Stimulated activated CD4-positive, alpha-beta T cell treated with anti-CD3 and anti-CD28 coated beads, TNF-alpha, amount 100 ng/mL, for 1 hour (primary cell): ENCODE data around the gene NRG2.

Source experiments
- DNase-seq, 3 donors: peaks; one replicate each; pipeline ENCODE4 v3.0.0-alpha.2; 2020; ENCODE audit warnings: low read depth in 3 of 3, low spot score in 1 of 3

NRG2 gene

DNA sequence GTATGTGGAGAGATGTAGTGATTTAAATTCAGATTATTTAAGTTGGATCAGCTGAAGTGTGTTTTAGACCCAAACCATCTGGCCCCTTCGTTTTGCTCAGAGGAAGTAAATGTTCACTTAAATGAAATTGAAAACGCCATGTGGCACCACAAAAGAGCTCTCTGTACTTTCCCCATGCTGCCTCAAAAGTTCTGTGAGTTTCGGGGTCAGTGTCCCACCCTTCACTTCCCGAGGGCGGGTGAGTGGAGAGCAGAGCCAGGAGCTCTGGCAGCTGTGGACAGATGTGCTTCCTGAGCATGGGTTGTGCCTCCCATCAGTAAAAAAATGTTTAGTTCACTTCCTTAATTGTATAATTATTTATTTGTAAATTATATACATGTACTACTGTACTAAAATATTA is 199.1 kb downstream of the NRG2 start:
- DNase-seq = no peak

DNA sequence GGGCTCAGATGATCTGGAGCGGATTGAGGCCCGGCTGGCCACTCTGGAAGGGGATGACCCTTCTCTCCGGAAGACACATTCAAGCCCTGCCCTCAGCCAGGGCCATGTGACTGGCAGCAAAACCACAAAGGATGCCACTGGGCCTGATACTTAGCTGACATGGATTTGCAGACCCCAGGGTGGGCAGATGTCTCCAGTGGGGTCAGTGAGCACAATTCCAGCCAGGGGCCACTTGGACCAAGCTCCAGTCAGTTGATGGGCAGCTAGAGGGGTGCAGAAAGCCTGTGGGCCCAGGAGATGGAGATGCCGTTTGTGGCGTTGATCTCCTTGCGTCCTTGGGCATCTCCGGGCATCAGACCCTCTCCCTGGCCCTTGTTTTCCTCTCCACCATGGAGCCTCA is 200.8 kb downstream of the NRG2 start:
- DNase-seq = no peak

DNA sequence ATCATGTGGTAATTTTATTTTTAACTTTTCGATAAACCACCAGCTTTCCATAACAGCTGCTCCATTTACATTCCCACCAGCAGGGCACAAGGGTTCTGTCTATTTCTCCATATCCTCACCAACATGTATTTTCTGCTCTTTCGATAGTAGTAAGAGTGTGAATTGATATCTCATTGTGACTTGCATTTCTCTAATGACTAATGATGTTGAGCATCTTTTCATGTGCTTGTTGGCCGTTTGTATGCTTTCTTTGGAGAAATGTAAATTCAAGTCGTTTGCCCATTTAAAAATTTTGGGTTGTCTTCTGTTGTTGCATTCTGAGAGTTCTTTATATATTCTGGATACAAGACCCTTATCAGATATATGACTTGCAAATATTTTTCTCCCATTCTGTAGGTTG is 201.6 kb downstream of the NRG2 start:
- DNase-seq = no peak

DNA sequence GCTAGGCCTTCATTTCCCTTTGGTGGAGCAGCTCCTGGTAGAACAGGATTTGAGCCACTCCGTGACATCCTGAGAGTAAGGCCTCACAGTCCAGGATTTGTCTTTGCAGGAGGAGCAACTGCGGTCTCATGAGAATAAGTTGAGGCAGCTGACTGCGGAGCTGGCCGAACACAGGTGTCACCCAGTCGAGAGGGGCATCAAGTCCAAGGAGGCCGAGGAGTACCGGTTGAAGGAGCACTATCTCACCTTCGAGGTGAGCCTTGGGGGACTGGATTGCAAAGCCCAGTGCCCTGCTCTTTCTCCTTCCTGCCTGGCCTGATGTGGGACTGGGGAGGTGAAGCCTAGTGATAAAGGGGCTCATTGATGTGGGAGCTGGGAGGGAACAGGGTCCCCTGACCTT is 203.2 kb downstream of the NRG2 start:
- DNase-seq = no peak

DNA sequence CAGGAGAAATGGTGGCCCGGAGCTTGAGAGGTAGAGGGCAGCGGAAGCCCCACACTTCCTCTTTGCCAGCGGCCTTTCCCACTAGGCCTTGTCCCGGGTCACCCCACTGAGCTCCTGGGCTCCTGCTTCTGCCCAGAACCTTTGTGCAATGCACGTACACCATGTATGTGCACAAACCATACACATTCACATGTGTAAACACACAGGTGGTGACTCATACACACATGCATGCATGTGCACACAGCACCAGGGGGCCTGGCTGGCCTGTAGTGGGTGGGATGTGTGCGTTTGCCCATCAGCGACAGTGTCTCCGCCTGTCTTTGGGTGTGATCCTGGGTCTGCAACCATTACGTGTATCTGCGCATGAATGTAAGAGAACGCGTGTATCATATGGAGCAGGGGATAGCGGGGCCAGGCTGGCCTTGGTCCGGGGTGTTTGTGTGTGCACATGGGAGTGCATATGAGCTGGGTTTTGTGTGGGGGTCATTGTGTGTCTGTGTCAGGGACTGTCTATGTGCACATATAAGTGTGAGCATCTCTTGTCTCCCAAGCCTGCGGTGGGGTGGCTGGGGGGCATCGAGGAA is 203.8 kb downstream of the NRG2 start:
- DNase-seq = no peak

DNA sequence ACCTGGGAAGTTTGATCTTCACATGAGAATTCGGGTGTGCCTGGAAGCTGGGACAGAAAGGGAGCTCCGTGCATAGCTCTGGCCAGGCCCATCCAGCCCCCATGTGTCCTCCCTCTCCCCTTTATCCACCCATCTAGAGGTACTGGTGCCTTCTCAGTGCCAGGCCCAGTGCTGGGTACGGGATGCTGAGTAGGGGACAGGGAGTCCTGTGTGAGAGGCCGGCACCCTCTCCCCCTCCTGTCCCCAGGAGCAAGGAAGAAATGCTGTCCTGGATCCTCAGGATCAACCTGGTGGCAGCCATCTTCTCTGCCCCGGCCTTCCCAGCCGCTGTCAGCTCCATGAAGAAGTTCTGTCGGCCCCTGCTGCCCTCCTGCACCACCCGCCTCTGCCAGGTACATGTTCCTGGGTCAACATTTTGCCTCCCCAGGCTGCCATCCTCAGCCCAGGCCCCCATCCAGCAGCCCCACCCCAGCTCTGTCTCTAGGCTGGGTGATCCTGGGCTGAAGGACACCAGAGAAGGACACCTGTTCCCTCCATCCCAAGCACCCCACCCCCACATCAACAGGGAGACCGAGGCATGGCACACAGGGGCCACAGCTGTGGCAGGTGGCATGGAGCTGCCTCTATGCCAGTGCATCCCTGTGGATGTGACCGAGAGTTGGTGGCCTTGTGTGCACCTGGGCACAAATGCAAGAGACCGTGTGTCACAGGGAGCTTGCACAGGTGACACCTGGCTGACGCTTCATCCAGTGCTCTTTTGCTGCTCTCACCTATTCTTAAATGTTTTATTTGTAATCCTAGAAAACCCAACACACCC is 204.5 kb downstream of the NRG2 start:
- DNase-seq = no peak

DNA sequence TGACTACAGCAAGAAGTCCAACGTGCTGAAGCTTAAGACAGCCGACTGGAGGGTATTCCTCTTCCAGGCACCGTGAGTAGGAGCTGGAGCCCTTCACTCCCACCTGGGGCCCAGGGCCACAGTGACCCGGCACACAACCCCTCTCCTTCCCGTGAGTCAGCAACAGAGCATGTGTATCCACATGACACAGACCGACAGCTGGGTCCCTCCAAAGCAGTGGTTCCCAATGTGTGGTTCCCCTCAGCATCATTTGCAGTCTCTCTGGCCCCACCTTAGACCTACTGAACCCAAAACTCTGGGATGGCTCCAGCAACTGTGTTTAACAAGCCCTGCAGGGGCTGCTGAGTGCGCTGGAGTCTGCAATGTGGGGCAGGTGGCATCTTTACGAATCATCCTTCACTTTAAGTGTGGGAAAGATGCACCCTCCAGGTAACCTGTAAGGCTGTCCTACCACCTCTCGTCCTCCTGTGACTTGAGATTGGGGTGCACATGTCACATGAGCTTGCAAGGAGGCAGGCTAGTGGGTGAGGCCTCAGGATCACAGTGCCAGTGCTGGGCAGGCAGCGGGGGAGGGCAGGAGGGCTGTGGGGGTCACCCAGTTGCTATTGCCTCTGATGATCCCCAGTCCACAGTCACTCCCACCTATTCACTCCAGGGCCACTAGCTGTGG is 205.3 kb downstream of the NRG2 start:
- no peak for DNase-seq

DNA sequence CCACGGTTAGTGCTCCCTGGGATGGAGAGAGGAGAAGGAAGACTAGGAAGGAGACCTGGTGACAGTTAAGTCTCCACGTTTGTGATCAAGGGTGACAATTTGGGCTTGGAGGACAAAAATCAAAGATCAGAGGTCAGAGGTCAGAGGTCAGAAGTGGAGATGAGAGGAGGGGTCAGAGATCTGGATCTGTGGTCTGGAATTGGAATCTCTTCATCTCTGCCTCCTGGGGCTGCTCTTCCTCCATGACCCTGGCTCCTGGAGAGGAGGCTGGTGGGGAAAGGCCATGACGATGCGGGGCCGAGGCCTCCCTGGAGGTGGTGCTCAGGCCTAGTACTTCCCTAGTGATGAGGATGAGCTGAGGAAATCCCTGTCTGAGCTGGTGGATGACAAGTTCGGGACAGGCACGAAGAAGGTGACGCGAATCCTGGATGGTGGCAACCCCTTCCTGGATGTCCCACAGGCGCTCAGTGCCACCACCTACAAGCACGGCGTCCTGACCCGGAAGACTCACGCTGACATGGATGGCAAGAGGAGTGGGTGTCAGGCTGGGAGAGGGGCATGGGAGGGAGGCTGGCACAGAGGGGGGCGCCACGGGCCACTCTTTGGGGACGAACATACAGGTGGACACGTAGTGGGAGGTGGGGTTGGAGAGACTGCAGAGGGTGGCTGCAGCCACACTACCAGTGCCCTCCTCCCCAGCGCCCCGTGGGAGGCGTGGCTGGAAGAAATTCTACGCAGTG is 206.5 kb downstream of the NRG2 start:
- DNase-seq = no peak

DNA sequence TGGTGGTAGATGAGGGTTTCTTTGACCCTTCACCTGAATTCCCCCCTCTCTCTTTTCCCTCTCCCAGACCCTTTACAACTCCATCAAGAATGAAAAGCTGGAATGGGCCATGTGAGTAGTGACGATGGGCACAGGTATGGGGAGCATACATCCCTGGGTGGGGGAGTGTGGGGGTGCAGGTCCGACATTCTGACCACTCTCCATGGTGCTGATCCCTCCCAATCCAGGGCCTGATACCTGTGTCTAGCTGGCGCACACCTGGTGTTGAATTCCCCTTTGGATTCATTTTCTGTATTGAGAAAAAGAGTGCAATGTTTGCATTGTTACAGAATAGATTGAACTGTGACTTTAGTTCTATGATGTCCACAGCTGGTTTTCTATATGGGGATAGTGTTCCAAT is 207.4 kb downstream of the NRG2 start:
- DNase-seq = no peak

DNA sequence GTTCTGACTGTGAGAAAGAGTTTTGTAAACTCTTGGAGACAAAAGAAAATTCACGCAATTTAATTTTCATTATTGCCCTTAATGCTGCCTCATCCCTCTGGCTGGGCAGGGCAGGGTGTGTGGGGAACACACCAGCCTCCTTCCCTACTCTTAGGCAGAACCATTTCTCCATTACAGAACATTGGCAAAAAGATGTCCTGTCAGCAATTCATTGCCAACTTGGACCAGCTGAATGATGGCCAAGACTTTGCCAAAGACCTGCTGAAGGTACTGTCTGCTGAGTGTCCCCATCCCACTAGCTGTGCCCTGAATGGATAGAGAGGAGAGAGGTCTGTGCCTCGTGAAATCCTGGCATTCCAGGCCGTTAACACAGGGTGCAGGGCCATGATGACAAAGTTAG is 209.6 kb downstream of the NRG2 start:
- DNase-seq = no peak

DNA sequence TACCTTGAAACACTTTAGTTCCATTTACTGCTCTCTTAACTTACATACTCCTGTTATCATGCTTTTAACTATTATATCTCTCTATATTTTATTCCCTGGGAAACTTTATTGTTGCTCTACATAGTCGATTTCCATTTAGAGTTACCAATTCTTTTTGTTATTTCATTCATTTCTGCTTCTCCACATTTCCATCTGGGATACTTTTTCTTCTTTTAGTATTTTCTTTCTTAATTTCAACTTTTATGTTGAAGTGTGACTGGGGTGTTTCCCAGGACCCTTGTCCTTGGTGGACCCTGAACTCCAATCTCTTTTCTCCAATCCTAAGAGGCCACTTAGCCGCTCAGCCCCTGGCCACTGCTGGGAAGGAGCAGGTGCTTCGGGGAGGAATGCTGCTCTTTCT is 211.5 kb downstream of the NRG2 start:
- no peak for DNase-seq

DNA sequence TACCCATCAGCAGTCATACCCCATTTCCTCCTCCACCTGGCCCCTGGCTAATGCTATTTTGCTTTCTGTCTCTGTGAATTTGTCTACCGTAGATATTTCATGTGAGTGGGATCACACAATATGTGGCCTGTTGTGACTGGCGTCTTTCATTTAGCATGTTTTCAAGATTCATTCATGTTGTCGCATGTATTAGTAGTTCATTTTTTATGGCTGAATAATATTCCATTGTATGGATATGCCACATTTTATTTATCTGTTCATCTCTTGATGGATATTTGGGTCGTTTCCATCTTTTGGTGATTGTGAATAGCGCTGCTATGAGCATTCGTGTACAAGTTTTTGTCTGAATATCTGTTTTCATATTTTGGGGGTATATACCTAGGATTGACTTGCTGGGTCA is 213.6 kb downstream of the NRG2 start:
- no peak for DNase-seq

DNA sequence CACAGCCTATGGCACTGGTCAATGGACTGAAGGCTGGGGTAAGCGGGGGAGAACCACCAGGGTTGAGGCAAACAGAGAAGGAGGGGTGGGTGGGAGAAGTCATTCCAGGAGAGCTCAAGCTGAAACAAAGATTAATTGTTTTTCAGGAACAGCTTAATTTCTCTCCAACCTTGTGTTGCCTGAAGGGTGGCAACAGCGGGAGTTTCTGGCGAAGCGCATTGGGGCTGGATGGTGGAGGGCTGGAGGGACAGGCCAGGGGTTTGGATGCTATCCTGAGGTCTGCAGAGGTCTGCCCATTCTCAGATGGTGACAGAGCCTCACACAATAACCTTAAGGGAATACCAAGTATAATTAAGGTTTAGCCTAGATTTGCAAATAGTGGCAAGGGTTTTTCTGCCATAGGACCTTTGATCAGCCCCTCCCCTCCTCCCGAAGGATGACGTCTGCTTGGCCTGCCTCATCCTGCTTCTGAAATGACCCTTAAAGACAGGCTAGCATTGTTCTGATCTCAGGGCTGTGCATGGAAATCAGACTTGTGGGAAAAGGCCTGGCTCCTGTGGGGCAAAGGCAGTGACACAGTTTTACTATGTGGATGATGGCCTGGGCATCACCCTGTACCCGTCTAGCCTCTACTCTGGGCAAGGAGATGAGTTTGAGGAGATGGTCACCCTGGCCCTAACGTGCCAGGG is 214.7 kb downstream of the NRG2 start:
- no peak for DNase-seq

DNA sequence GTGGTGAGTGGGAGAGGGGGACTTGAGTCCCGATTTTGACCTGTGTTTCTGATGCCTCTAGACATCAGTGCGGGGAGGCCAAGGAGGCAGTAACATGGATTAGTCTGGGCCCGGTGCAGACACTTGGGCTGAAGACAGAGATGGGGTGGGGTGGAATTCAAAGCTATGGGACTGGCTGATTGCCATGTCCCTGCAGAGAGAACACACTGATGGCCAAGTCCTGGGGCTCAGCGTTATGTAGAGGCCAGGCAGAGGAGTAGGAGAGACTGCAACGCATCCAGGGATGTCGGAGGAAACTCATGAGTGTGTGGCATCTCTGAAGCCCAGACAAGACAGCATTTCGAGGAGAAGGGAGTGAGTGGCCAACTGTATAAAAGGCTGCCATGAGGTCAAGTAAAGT is 217.4 kb downstream of the NRG2 start:
- no peak for DNase-seq

DNA sequence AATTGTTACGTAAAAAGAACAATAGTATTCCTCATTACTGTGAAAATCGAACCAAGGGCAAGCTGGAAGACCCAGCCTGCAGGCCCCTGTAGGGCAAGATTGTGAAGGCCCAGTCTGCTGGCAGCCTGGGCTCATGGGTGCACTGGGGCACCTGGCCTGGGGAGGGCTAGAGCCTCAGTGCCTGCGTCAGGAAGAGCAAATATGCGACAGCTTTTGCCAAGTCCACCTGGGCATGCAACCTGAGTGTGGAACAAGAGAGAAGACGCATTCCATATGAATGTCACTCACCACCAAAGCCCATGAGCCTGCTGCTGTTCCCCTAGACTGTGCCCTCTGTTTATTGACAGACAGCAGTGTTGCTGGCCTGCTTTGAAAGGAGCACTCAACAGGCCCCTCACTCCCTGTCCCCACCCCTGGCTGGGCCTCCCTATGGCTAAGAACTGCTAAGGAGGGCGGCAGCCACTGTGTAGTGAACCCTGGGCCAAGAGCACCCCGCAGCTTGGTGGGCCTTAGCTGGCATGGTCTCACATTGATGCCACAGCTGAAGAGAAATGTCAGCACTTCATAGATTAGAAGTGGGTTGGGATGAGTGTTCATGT is 219.2 kb downstream of the NRG2 start:
- DNase-seq = no peak

DNA sequence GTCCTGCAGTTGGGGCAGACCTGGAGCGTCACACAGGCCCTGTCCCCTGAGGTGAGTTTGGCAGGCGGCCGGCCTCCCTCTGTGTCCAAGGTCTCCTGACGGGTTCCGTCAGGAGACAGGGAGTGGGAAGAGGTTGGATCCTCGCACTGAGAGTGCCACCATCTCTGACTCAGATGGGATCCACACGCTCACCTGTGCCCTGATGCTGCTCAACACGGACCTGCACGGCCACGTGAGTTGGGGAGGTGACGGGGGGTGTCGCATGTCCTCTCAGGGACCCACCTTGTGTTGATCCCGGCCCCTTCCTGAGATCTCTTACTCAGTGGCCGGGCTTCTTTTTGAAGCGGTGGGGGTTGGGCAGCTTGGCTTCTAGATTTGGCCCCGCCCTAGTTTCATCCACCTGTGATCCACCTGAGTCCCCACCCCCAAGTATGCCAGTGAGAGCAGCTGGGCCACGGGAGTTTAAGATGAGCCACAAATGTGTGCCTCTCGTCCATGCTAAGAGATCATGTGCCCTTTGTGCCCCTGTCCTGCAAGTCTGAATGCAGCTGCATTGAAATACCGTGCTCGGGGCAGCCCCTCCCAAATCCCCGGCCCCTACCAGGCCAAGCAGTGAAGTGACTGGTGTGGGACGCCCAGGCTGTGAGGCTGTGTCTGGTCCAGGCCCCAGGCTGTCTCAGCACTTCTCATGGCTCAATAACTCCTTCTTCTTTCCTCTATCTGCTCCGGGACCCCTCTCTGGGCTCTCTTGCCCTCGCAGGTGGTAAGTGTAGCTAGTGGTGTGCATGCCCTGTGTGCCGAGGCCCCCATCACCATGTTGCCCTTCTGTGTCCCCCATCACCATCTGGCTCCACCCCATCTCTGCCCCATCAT is 220.3 kb downstream of the NRG2 start:
- DNase-seq = no peak

DNA sequence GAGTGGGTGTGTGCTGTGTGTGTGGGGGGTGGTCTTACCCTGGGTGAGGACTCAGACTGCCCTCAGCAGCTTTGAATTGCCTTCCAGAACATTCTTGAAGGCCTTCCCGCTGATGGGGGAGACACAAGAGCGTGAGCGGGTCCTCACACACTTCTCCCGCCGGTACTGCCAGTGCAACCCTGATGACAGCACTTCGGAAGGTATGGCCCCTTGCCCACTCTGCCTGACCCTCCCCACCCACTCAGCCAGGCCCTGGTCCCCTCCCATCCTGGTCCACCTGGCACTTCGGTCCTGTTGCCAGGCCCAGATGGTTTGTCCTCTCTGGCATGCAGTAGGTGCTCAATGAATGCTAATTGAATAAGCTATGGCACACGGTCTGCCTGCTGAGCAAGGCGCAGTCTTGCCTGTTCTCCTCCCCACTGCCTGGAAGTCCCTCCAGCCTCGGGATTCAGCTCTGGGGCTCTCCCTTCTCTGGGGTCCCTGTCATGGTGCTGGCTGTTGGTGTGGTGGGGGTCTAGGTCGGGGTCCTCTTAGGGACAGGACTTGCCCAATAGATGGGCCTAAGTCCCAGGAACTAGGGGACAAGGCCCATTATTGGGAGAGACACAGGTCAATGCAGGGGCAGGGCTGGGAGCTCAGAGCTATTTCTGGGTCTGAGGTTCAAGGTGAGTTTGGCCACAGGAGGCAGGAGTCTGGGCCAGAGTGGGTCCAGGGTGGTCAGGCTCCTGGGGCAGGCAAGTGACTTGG is 221.1 kb downstream of the NRG2 start:
- DNase-seq = no peak

DNA sequence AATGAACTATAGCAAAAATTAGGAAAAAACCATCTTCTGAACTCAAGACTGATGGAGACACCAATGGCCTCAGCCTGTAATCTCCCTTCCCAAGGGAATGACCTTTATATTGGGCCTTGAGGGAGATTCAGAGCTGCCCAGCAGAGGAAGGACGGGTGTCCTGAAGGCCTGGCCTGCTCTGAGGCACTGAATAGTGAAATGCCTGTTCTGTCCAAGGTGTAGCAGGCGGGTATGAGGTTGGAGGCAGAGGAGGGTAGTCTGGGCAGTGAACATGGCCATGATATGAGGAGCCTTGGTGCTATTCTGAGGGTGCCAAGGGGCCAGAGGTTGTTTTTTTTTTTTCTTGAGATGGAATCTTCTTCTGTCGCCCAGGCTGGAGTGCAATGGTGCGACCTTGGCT is 222.5 kb downstream of the NRG2 start:
- no peak for DNase-seq

DNA sequence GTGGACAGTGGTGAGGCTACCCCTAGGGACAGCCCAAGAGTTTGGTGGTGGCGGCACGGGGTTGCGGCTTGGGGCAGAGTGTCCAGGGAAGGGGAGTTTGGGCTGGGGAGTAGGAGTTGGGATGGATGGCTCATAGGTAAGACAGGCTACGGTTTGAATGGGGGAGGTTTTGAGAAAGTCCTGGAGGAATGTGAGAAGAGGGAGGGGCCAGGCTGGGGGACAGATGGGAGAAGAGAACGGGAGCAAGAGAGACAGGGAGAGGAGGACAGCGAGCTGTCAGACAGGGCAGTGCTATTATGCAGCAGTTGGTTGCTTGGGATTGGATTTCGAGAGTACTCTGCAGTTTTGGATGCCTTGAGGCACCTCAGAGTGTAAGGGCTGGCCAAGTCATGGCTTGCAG is 223.0 kb downstream of the NRG2 start:
- DNase-seq = no peak
